Liver (tissue), 9 donors: ENCODE measurements around the gene TAF1B. TPM values are rescaled to one million over a fixed set of nuclear protein-coding genes. Genes with fewer than 3 reads are reported as not detected.
A peak's percentile ranks its signal among the peaks of the same experiment; 100 is the strongest.

Source experiments
- DNase-seq: peaks from one replicate; pipeline ENCODE4 v3.0.0-alpha.2; 2017; ENCODE audit warnings: low spot score
- H3K27ac ChIP-seq, 2 donors: one replicate each; pipeline ENCODE4 v1.7.0; 2013; ENCODE audit warnings: inconsistent platforms in 2 of 2, low read length in 2 of 2, control low read depth in 1 of 2, low read depth in 1 of 2, mild to moderate bottlenecking in 1 of 2
- H3K27me3 ChIP-seq, 4 donors: one replicate each; pipeline versions ENCODE4 v1.6.1 to v1.7.0; 2013; ENCODE audit warnings: low read length in 3 of 4, inconsistent platforms in 1 of 4, mild to moderate bottlenecking in 1 of 4, moderate library complexity in 1 of 4; ENCODE audit not compliant: control insufficient read depth in 4 of 4, insufficient read depth in 4 of 4
- H3K36me3 ChIP-seq, 4 donors: one replicate each; pipeline versions ENCODE4 v1.6.1 to v1.7.0; 2013; ENCODE audit warnings: low read length in 3 of 4, mild to moderate bottlenecking in 3 of 4, low read depth in 1 of 4, moderate library complexity in 1 of 4; ENCODE audit not compliant: control insufficient read depth in 4 of 4, insufficient read depth in 3 of 4
- H3K4me1 ChIP-seq, 4 donors: one replicate each; pipeline versions ENCODE4 v1.6.1 to v1.7.0; 2013; ENCODE audit warnings: low read length in 3 of 4, mild to moderate bottlenecking in 3 of 4, moderate library complexity in 1 of 4; ENCODE audit not compliant: control insufficient read depth in 4 of 4, insufficient read depth in 4 of 4
- H3K4me3 ChIP-seq, 3 donors: one replicate each; pipeline versions ENCODE4 v1.6.1 to v1.7.0; 2013; ENCODE audit warnings: low read length in 3 of 3, control low read depth in 1 of 3, low read depth in 1 of 3, mild to moderate bottlenecking in 1 of 3
- H3K9ac ChIP-seq, 2 donors: one replicate each; pipeline ENCODE4 v1.7.0; 2013; ENCODE audit warnings: low read length in 2 of 2, mild to moderate bottlenecking in 2 of 2, moderate library complexity in 2 of 2, control low read depth in 1 of 2, low read depth in 1 of 2
- H3K9me3 ChIP-seq, 4 donors: one replicate each; pipeline versions ENCODE4 v1.6.1 to v1.7.0; 2013; ENCODE audit warnings: low read length in 3 of 4; ENCODE audit not compliant: control insufficient read depth in 4 of 4
- ATF3 ChIP-seq: IDR thresholded peaks from 2 replicates; pipeline ENCODE4 v1.6.1; 2016; ENCODE audit warnings: antibody characterized with exemption
- CTCF ChIP-seq: fragments of 150-350 bp; IDR thresholded peaks from 2 replicates; pipeline ENCODE4 v1.5.1; 2017; ENCODE audit warnings: improper control_type of control experiment, low read depth, low read length; ENCODE audit not compliant: missing input control
- EGR1 ChIP-seq, 2 donors: IDR thresholded peaks; 2 replicates each; pipeline ENCODE4 v1.6.1; 2016 to 2018; ENCODE audit warnings: antibody characterized with exemption in 2 of 2, low read depth in 2 of 2
- FOXA2 ChIP-seq: IDR thresholded peaks from 2 replicates; pipeline ENCODE4 v1.6.1; 2016; ENCODE audit warnings: antibody characterized with exemption
- GABPA ChIP-seq, 2 donors: IDR thresholded peaks in 1 of 2; conservative IDR thresholded peaks in 1 of 2; 2 replicates each; pipeline ENCODE4 v1.6.1; 2016; ENCODE audit warnings: antibody characterized with exemption in 2 of 2, mild to moderate bottlenecking in 1 of 2, moderate library complexity in 1 of 2
- HNF4G ChIP-seq: IDR thresholded peaks from 2 replicates; pipeline ENCODE4 v1.6.1; 2016; ENCODE audit warnings: antibody characterized with exemption
- MAX ChIP-seq: IDR thresholded peaks from 2 replicates; pipeline ENCODE4 v1.6.1; 2016; ENCODE audit warnings: antibody characterized with exemption
- NR2F2 ChIP-seq: IDR thresholded peaks from 2 replicates; pipeline ENCODE4 v1.6.1; 2016; ENCODE audit warnings: antibody characterized with exemption
- RAD21 ChIP-seq, 2 donors: IDR thresholded peaks; 2 replicates each; pipeline ENCODE4 v1.6.1; 2016; ENCODE audit warnings: antibody characterized with exemption in 2 of 2, mild to moderate bottlenecking in 2 of 2
- RXRA ChIP-seq, 2 donors: IDR thresholded peaks; 2 replicates each; pipeline ENCODE4 v1.6.1; 2017 to 2018; ENCODE audit warnings: antibody characterized with exemption in 2 of 2, mild to moderate bottlenecking in 1 of 2
- TAF1 ChIP-seq: conservative IDR thresholded peaks from 2 replicates; pipeline ENCODE4 v1.6.1; 2016; ENCODE audit warnings: antibody characterized with exemption, mild to moderate bottlenecking
- YY1 ChIP-seq: IDR thresholded peaks from 2 replicates; pipeline ENCODE4 v1.6.1; 2016; ENCODE audit warnings: antibody characterized with exemption, mild to moderate bottlenecking
- ZBTB33 ChIP-seq: IDR thresholded peaks from 2 replicates; pipeline ENCODE4 v1.6.1; 2016; ENCODE audit warnings: antibody characterized with exemption
- WGBS: extraction: QIAGEN DNeasy Blood & Tissue Kit; methylation state at CpG from one replicate; pipeline ENCODE4 v1.1.7; 2013; 5-methylcytosine and 5-hydroxymethylcytosine counted together
- polyA plus RNA-seq, 2 donors: library from polyadenylated mRNA; stranded (reverse) in 1 of 2; unstranded in 1 of 2; fragments of 200-250 nt in 1 of 2; fragments of >200 nt in 1 of 2; fragmentation: Nextera tagmentation in 1 of 2; extraction: Ambion mirVana in 1 of 2; gene quantifications; one replicate each; pipeline versions ENCODE4 v1.2.1 to v1.2.3, GENCODE V29; 2013 to 2015
- total RNA-seq, 2 donors: library from RNA; depleted of rRNA; stranded (reverse); fragments of >200 nt; gene quantifications; one replicate each; pipeline ENCODE4 v1.2.3, GENCODE V29; 2014
- donor health status: healthy.
- donor health status: healthy.
- donor health status: healthy.
- donor health status: healthy.
- donor health status: healthy.

TAF1B gene
- total and polyA plus RNA-seq, 4 donors: 3.1 to 17.2 (median 5.6) TPM

- H3K9ac ChIP-seq: no peak overlapping the region
- no peak overlapping the region for H3K27ac ChIP-seq
- H3K4me1 ChIP-seq: no peaks in the 10 kb centered on the region
- no peak overlapping the region for H3K4me3 ChIP-seq
- no peak for TF ChIP-seq RXRA (IDR thresholded peaks at IDR 0.05)
- no peaks in the 10 kb centered on the region for H3K27me3 ChIP-seq
- H3K36me3 ChIP-seq: peaks cover 3 to 30% (median 15%) of the 10 kb centered on the region in 4 donors
- peak; percentile 72 for DNase-seq
- 89% methylated on average over 10 of the region's 10 CpGs for WGBS
- H3K9me3 ChIP-seq: no peaks in the 10 kb centered on the region
Observed at GRCh38 chr2:9961013-9961412, 117.7 kb downstream of the TAF1B start.

- DNase-seq: no peak
- Histone ChIP-seq H3K4me1 (no peaks in the 10 kb centered on the region), H3K27ac (no peak overlapping the region), H3K9me3 (no peaks in the 10 kb centered on the region), H3K27me3 (no peaks in the 10 kb centered on the region), H3K36me3 (peaks cover 3 to 42% (median 19%) of the 10 kb centered on the region in 4 donors), H3K4me3 (no peak overlapping the region), H3K9ac (no peak overlapping the region)
- no peak for TF ChIP-seq ZBTB33
- TF ChIP-seq CTCF: no peak
- TF ChIP-seq ATF3: no peak
- no peak for TF ChIP-seq EGR1 (IDR thresholded peaks at IDR 0.05; ENCODE audit: low read depth in 2 of 2)
- WGBS: 75% methylated on average over 7 of the region's 7 CpGs
Observed at GRCh38 chr2:9964334-9964980, 121.2 kb downstream of the TAF1B start.

GRCh38 chr2:9965119-9965822 is 122.0 kb downstream of the TAF1B start:
- Histone ChIP-seq H3K36me3 (peaks cover 2 to 42% (median 21%) of the 10 kb centered on the region in 4 donors), H3K27me3 (no peaks in the 10 kb centered on the region), H3K9ac (no peak overlapping the region), H3K27ac (no peak overlapping the region), H3K4me1 (no peaks in the 10 kb centered on the region), H3K9me3 (no peaks in the 10 kb centered on the region), H3K4me3 (no peak overlapping the region)
- TF ChIP-seq RXRA (IDR thresholded peaks at IDR 0.05) (no peak), TAF1 (no peak), CTCF (no peak), ZBTB33 (no peak), YY1 (no peak), RAD21 (IDR thresholded peaks at IDR 0.05) (no peak), HNF4G (no peak), NR2F2 (no peak), ATF3 (no peak), GABPA (IDR thresholded peaks at IDR 0.05 in 1 of 2, conservative IDR thresholded peaks at IDR 0.05 in 1 of 2) (no peak), EGR1 (IDR thresholded peaks at IDR 0.05; ENCODE audit: low read depth in 2 of 2) (no peak), FOXA2 (no peak), MAX (no peak)
- no peak for DNase-seq
- WGBS: 89% methylated on average over 8 of the region's 8 CpGs
